CD14-positive monocyte (primary cell): ENCODE data around the gene SLC26A1. TPM values are rescaled to one million over a fixed set of nuclear protein-coding genes. Genes with fewer than 3 reads are reported as not detected.
A peak's percentile ranks its signal among the peaks of the same experiment; 100 is the strongest.

ENCODE experiments used
- DNase-seq, 3 donors: peaks; one replicate each; pipeline ENCODE4 v3.0.0-alpha.2; 2011 to 2022
- H2AFZ ChIP-seq: 2 replicates; pipeline ENCODE4 v1.6.0; 2012; ENCODE audit warnings: mild to moderate bottlenecking, low read depth, low read length, inconsistent platforms; ENCODE audit not compliant: insufficient read depth, poor library complexity, severe bottlenecking
- H3K27ac ChIP-seq, 2 donors: 1 replicate in 1 of 2; 2 replicates in 1 of 2; pipeline ENCODE4 v1.5.1; 2012 to 2013; ENCODE audit warnings: low read length in 2 of 2, control low read depth in 1 of 2, inconsistent platforms in 1 of 2, low read depth in 1 of 2, mild to moderate bottlenecking in 1 of 2
- H3K27me3 ChIP-seq, 2 donors: one replicate each; pipeline versions ENCODE4 v1.6.0 to v1.6.1; 2011 to 2013; ENCODE audit warnings: low read length in 2 of 2; ENCODE audit not compliant: control insufficient read depth in 2 of 2, insufficient read depth in 2 of 2
- H3K36me3 ChIP-seq, 2 donors: replicated peaks in 1 of 2; 1 replicate in 1 of 2; 2 replicates in 1 of 2; pipeline versions ENCODE4 v1.5.1 to v1.6.1; 2012 to 2013; ENCODE audit warnings: low read length in 2 of 2, control low read depth in 1 of 2, inconsistent platforms in 1 of 2, mild to moderate bottlenecking in 1 of 2; ENCODE audit not compliant: insufficient read depth in 2 of 2, control insufficient read depth in 1 of 2
- H3K4me1 ChIP-seq, 2 donors: 1 replicate in 1 of 2; 2 replicates in 1 of 2; pipeline versions ENCODE4 v1.5.1 to v1.6.1; 2012 to 2013; ENCODE audit warnings: low read length in 2 of 2, control low read depth in 1 of 2, inconsistent platforms in 1 of 2, mild to moderate bottlenecking in 1 of 2, moderate library complexity in 1 of 2; ENCODE audit not compliant: insufficient read depth in 2 of 2, control insufficient read depth in 1 of 2
- H3K4me2 ChIP-seq: replicated peaks from 2 replicates; pipeline ENCODE3; 2012; ENCODE audit warnings: low read length, moderate library complexity, mild to moderate bottlenecking; ENCODE audit not compliant: poor library complexity, severe bottlenecking; ENCODE audit errors: extremely low read depth
- H3K4me3 ChIP-seq, 3 experiments: fragments of 200-600 bp in 1 of 3; sonication (generic) in 1 of 3; replicated peaks in 1 of 3; 1 replicate in 2 of 3; 2 replicates in 1 of 3; pipeline ENCODE4 v1.5.1; 2011 to 2013; ENCODE audit warnings: low read length in 3 of 3, mild to moderate bottlenecking in 3 of 3, control low read depth in 2 of 3, low read depth in 2 of 3, inconsistent platforms in 1 of 3, moderate library complexity in 1 of 3
- H3K79me2 ChIP-seq: 2 replicates; pipeline ENCODE4 v1.6.0; 2012; ENCODE audit warnings: mild to moderate bottlenecking, control low read depth, inconsistent platforms, low read length, moderate library complexity; ENCODE audit not compliant: insufficient read depth
- H3K9ac ChIP-seq: 2 replicates; pipeline ENCODE4 v1.6.0; 2017; ENCODE audit warnings: low read length, mild to moderate bottlenecking; ENCODE audit not compliant: insufficient read depth, poor library complexity, severe bottlenecking
- H3K9me3 ChIP-seq, 2 donors: replicated peaks in 1 of 2; 1 replicate in 1 of 2; 2 replicates in 1 of 2; pipeline versions ENCODE4 v1.5.1 to v1.6.1; 2012 to 2013; ENCODE audit warnings: low read length in 2 of 2, control low read depth in 1 of 2; ENCODE audit not compliant: control insufficient read depth in 1 of 2, insufficient read depth in 1 of 2
- H4K20me1 ChIP-seq: 2 replicates; pipeline ENCODE4 v1.6.0; 2012; ENCODE audit warnings: mild to moderate bottlenecking, low read length, control low read depth, moderate library complexity; ENCODE audit not compliant: insufficient read depth
- H3K27ac Mint-ChIP-seq, 7 donors: one replicate each; pipeline ENCODE4 v1.8.0; 2020; ENCODE audit warnings: mild to moderate bottlenecking in 7 of 7, mixed read lengths in 7 of 7, moderate library complexity in 6 of 7, inconsistent platforms in 2 of 7
- H3K27me3 Mint-ChIP-seq, 3 donors: one replicate each; pipeline ENCODE4 v1.8.0; 2021 to 2022; ENCODE audit warnings: low read depth in 3 of 3, mild to moderate bottlenecking in 3 of 3, mixed read lengths in 3 of 3, moderate library complexity in 3 of 3, inconsistent platforms in 1 of 3
- H3K36me3 Mint-ChIP-seq, 2 donors: one replicate each; pipeline ENCODE4 v1.8.0; 2020; ENCODE audit warnings: mixed read lengths in 2 of 2, inconsistent platforms in 1 of 2, mild to moderate bottlenecking in 1 of 2
- H3K4me1 Mint-ChIP-seq: one replicate; pipeline ENCODE4 v1.8.0; 2020; ENCODE audit warnings: mild to moderate bottlenecking, mixed read lengths
- H3K4me3 Mint-ChIP-seq, 2 donors: one replicate each; pipeline ENCODE4 v1.8.0; 2020; ENCODE audit warnings: mild to moderate bottlenecking in 2 of 2, mixed read lengths in 2 of 2, moderate library complexity in 1 of 2
- H3K9me3 Mint-ChIP-seq, 7 donors: one replicate each; pipeline ENCODE4 v1.8.0; 2020 to 2022; ENCODE audit warnings: mixed read lengths in 7 of 7, mild to moderate bottlenecking in 6 of 7, moderate library complexity in 6 of 7, inconsistent platforms in 2 of 7
- WGBS: methylation state at CpG from one replicate; pipeline ENCODE4 v1.1.5; 2013; ENCODE audit warnings: missing lambda C conversion rate; ENCODE audit not compliant: insufficient coverage; 5-methylcytosine and 5-hydroxymethylcytosine counted together
- intact Hi-C, 2 donors: fragments of 100-400 bp; cut with micrococcal nuclease; formaldehyde crosslinking; loops; one replicate each; pipeline versions ENCODE4 v1.15.0 to v1.15.1; 2023
- polyA plus RNA-seq, 3 donors: library from polyadenylated mRNA; depleted of rRNA in 1 of 3; unstranded in 2 of 3; stranded (reverse) in 1 of 3; fragments of 300-500 nt in 2 of 3; fragments of >200 nt in 1 of 3; fragmentation: Illumina TruSeq in 2 of 3; gene quantifications; 1 replicate in 2 of 3; 2 replicates in 1 of 3; pipeline ENCODE4 v1.2.3, GENCODE V29; 2012 to 2021
- TF ChIP-seq, protein P1 (sequence below): fragments of 200-600 bp; IDR thresholded peaks from one replicate; pipeline ENCODE4 v1.8.0; 2022; ENCODE audit warnings: antibody characterized with exemption, mild to moderate bottlenecking

The SLC26A1 gene
- polyA plus RNA-seq, 3 donors, result 0.16 to 0.37 (median 0.18) TPM

DNA sequence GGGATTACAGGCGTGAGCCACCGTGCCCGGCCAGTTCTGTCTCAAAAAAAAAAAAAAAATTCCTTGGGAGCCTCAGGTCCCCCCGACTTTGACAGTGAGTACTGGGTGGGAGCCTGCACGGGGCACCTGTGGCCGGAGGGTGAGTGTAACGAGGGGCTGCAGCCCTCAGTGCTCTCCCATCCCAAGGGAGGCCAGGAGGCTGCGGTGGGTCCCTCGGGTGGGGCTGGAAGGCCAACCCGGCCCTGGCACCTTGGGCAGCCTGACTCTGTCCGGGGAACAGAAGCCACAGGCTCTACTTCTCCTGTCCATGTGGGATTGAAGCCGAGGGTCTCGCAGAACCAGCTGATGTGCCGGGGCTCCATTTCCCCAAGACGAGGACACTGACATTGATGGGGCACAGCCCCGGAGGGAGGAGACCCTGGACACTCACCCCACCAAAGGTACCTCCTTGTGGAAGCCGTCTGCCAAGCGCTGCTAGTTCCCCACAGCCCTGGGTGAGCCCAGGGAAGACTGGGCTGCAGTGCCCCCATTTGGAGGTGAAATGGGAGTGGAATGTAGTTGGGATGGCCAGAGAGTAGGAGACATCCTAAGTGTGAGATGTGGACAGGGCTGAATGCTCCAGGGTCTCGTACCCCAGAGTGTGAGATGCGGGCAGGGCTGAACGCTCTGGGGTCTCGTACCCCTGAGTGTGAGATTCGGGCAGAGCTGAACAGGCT is 2.3 kb upstream of the SLC26A1 start:
- Histone ChIP-seq H2AFZ (no peak overlapping the region), H3K27me3 (peaks cover 15 to 46% of the 10 kb centered on the region in 2 donors), H3K9me3 (peaks cover 0 to 10% of the 10 kb centered on the region in 2 donors), H4K20me1 (peaks cover 27% of the 10 kb centered on the region), H3K4me1 (peaks cover 0 to 2% of the 10 kb centered on the region in 2 donors), H3K9ac (no peak overlapping the region), H3K79me2 (no peaks in the 10 kb centered on the region), H3K27ac (no peak overlapping the region), H3K4me3 (no peak overlapping the region), H3K36me3 (peaks cover 3 to 4% of the 10 kb centered on the region in 2 donors), H3K4me2 (no peak overlapping the region)
- DNase-seq, result no peak
- H3K4me3 Mint-ChIP-seq, result peak overlapping the region in 1 of 2 donors; percentile 7
- intact Hi-C loops, result no loop called here
- H3K27ac Mint-ChIP-seq, result no peak overlapping the region
- peaks cover 4 to 9% of the 10 kb centered on the region in 2 donors for H3K36me3 Mint-ChIP-seq
- peaks cover 42 to 49% (median 45%) of the 10 kb centered on the region in 3 donors for H3K27me3 Mint-ChIP-seq
- TF ChIP-seq, protein P1, sequence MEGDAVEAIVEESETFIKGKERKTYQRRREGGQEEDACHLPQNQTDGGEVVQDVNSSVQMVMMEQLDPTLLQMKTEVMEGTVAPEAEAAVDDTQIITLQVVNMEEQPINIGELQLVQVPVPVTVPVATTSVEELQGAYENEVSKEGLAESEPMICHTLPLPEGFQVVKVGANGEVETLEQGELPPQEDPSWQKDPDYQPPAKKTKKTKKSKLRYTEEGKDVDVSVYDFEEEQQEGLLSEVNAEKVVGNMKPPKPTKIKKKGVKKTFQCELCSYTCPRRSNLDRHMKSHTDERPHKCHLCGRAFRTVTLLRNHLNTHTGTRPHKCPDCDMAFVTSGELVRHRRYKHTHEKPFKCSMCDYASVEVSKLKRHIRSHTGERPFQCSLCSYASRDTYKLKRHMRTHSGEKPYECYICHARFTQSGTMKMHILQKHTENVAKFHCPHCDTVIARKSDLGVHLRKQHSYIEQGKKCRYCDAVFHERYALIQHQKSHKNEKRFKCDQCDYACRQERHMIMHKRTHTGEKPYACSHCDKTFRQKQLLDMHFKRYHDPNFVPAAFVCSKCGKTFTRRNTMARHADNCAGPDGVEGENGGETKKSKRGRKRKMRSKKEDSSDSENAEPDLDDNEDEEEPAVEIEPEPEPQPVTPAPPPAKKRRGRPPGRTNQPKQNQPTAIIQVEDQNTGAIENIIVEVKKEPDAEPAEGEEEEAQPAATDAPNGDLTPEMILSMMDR, result no peak
- WGBS, result 92% methylated on average over 13 of the region's 23 CpGs
- H3K4me1 Mint-ChIP-seq, result peaks cover 1% of the 10 kb centered on the region
- H3K9me3 Mint-ChIP-seq, result peaks cover 0 to 21% (median 2%) of the 10 kb centered on the region in 7 donors

DNA sequence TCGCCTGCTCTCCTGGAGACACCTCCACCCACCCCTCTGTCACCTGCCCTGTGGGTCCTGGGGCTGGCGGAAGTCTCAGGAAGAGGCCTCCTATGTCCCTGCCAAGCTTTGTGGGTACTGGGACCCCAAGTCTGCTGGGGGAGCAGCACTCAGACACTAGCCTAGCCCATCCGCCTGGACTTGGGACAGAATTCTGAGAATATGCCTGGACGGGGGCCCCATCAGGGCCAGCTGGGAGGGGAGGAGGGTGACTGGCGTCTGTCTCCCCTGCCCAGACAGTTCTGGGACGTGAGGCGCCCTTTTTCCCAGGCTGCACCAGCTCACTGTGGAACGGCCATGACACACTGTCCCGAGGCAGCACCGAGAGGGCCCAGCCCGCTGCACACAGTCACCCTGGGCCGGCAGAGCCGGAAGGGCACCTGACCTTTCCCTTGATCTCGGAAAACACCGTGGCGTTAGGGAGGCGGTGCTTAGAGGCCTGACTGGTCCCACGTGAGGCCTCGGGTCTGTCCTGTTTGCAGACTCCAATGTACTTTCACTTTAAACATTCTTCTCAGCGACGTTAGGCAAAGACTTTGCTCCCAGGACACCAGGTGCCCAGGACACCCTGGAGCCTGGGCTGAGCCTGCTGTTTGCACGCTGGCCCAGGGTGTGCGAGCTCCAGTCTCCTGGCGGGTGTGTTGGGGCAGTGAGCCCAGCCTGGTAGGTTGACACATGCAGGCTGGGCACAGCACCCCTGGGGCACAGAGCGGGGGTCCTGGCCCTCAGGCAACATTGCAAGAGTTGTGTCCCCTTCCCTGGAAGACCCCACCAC is 700 bp downstream of the SLC26A1 start:
- intact Hi-C loops, result no loop called here
- H3K9me3 Mint-ChIP-seq, result peaks cover 0 to 10% (median 0%) of the 10 kb centered on the region in 7 donors
- Histone ChIP-seq H3K4me1 (peaks cover 7 to 9% of the 10 kb centered on the region in 2 donors), H3K4me3 (no peak overlapping the region), H3K27ac (no peak overlapping the region), H3K9me3 (peaks cover 0 to 5% of the 10 kb centered on the region in 2 donors), H3K9ac (no peak overlapping the region), H2AFZ (no peak overlapping the region), H3K79me2 (no peaks in the 10 kb centered on the region), H3K4me2 (no peak overlapping the region), H3K27me3 (peaks cover 7 to 18% of the 10 kb centered on the region in 2 donors), H3K36me3 (peaks cover 13 to 14% of the 10 kb centered on the region in 2 donors), H4K20me1 (peaks cover 25% of the 10 kb centered on the region)
- peaks cover 7% of the 10 kb centered on the region for H3K4me1 Mint-ChIP-seq
- peaks cover 7 to 20% of the 10 kb centered on the region in 2 donors for H3K36me3 Mint-ChIP-seq
- peaks cover 18 to 23% (median 22%) of the 10 kb centered on the region in 3 donors for H3K27me3 Mint-ChIP-seq
- peak overlapping the region in 1 of 7 donors; percentile 18 for H3K27ac Mint-ChIP-seq
- DNase-seq, result no peak
- WGBS, result 97% methylated on average over 24 of the region's 25 CpGs
- no peak overlapping the region for H3K4me3 Mint-ChIP-seq
- TF ChIP-seq, protein P1, result no peak
